Activated T-cell treated with anti-CD3 and anti-CD28 coated beads for 1 hour (primary cell): ENCODE measurements around the gene MAP3K15.
"Not testable (repeated sequence)": the region's sequence is repeated elsewhere in the genome, so short reads cannot be mapped to it uniquely, and the experiment has no call there.

Experiments
- DNase-seq: peaks from one replicate; pipeline ENCODE4 v3.0.0-alpha.2; 2020; ENCODE audit warnings: low read depth

Gene MAP3K15

GRCh38 chrX:19539665-19540064 lies 24.4 kb upstream of the MAP3K15 start:
- no peak for DNase-seq

DNA sequence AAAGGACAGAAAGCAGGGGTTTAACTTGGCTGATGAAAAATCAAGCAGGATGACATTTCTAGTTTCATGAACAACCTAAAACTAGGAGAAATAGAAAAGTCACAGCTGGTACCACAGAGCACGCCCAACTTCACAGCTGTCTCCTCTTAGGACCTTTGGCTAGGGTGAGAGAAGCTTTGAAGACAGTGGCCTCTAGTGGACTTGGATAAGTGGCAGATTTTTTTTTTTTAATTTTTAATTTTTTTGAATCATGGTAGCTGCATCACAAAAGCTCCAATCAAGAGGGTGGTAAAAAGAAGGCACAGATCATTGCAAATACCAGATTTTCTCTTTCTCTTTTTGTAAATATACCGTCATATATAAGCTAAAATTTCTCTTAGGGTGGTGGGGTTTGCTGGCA lies 20.2 kb upstream of the MAP3K15 start:
- no peak for DNase-seq

GRCh38 chrX:19532709-19533108 lies 17.4 kb upstream of the MAP3K15 start:
- DNase-seq: no peak

DNA sequence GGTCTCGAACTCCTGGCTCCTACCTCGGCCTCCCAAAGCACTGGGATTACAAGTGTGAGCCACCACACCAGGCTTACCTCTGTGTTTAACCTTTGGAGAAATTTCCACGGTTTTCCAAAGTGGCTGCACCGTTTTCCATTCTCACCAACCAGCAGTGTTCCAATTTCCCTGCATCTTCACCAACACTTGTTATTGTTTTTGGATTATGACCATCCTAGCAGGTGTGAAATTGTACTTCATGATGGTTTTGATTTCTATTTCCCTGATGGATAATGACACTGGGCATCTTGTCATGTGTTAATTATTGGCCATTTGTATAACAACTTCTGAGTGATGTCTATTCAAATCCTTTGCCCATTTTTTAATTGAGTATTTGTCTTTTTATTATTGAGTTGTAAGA lies 2.7 kb upstream of the MAP3K15 start:
- DNase-seq: no peak

DNA sequence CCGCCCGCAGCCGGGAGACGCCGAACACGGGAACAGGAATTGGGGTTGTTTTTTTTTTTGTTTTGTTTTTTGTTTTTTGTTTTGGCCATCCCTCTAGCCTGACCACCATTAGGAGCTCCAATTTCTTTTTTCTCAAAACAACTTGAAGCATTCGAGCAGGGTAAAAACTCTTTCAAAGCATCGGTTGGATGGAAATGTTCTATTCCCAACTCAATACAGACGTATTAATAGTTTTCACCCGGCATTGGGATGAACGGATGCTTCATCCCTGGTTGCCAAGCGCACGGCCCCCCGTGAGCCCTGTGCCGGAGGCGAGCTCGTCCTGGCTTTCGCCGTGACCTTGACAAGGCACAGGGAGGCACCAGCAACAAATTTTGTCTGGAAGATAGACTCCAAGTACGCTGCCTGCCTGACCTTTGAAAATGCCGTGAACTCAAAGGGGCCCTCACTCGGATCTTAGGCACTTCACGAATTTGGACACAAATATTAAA lies 352 bp upstream of the MAP3K15 start:
- no peak for DNase-seq

DNA sequence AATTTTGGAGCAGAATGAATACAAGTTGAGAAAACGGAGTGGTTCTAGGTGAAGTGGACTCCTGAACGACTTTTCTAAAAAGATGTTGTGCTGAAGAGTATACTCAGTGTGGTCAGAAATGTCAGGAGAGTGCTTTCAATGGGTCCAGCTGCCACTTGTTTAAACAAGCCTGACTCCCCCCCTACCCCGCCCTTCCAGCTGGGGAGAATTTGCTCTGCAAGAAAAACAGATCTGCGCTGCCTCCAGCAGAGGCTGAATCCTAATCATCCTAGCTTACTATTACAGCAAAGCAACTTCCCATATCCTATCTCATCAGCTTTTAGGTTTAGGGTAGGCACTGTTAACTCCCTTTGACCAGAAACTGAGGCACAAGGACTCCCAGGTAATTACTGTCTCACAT lies 1.9 kb downstream of the MAP3K15 start:
- DNase-seq: no peak

DNA sequence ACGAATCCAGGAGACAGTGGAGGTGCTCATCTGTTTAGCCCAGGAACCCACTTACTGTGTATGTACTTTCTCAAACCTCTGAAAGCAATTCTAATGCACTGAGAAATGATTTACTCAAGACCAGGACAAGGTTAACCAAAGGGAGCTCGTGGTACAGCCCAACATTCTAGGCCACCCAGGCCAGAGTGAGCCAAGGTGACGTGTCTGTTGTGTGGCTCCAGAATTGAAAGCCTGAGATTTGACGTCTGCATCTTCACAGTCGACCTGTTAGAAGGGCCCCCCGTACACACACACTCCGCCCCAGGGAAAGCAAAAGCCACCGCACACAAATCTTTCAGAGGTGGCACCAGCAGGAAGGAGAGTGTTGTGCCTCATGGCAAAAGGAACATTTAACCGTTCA lies 2.3 kb downstream of the MAP3K15 start:
- DNase-seq: no peak

DNA sequence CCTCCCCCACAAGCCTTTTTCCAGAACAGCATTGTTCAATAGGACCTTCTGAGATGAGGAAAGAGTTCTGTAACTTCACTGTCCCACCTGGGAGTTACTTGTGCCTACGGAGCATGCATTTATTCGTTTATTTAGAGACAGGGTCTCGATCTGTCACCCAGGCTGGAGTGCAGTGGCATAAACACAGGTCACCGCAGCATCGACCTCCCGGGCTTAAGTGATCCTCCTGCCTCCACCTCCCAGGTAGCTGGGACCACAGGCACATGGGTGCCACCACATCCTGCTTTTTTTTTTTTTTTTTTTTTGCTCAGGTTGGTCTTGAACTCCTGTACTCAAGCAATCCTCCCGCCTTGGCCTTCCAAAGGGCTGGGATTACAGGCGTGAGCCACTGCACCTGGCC lies 2.9 kb downstream of the MAP3K15 start:
- no peak for DNase-seq

DNA sequence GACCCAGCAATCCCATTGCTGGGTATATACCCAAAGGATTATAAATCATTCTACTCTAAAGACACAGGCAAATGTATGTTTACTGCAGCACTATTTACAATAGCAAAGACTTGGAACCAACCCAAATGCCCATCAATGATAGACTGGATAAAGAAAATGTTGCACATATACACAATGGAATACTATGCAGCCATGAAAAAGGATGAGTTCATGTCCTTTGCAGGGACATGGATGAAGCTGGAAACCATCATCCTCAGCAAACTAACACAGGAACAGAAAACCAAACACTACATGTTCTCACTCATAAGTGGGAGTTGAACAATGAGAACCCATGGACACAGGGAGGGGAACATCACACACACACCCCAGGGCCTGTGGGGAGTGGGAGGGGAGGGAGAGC lies 3.5 kb downstream of the MAP3K15 start:
- DNase-seq: not testable (repeated sequence)

- DNase-seq: no peak
These were observed 18.6 kb downstream of the MAP3K15 start for GRCh38 chrX:19496711-19497110.

GRCh38 chrX:19487520-19488200 lies 27.6 kb downstream of the MAP3K15 start:
- DNase-seq: no peak

GRCh38 chrX:19479458-19479857 lies 35.9 kb downstream of the MAP3K15 start:
- no peak for DNase-seq

GRCh38 chrX:19468383-19468782 lies 46.9 kb downstream of the MAP3K15 start:
- DNase-seq: not testable (repeated sequence)

DNA sequence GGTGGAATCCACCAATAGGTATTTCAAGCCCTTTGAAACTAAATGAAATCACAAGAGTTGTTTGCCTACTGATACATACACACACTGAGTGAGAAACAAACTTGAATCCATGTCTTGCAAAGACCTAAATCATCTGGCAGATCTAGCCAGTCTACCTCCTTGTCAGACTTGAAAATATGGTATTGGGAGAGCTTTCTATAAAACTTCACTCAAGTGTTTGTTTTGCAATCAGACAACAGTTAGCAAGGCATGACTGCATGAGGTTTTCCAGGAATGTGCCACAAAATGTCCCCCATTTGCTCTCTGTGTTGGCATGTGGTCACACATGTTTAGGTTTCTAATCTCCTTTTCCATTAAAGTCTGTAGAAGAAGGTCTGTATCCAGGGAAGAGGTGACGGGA lies 52.4 kb downstream of the MAP3K15 start:
- DNase-seq: no peak

GRCh38 chrX:19462231-19462630 lies 53.1 kb downstream of the MAP3K15 start:
- DNase-seq: no peak

GRCh38 chrX:19457662-19458061 lies 57.6 kb downstream of the MAP3K15 start:
- DNase-seq: no peak

DNA sequence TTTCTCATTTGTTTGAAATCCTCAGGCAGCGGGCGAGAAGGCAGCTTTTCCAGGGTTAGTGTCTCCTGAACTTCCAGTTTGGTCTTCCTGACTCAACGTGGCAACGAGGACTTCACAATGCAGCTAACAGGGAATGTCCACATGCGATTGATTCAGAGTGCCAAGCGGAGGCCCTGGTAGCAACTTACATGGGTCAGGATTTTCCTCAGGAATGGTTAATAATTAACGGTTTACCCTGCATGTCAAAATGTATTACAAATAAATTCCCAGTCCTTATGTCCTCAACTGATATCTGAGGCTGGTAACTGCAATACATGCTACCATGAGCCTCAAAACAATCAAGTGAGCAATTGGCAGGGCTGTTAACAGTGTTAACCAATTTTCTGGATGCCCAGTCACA lies 67.2 kb downstream of the MAP3K15 start:
- DNase-seq: no peak

DNA sequence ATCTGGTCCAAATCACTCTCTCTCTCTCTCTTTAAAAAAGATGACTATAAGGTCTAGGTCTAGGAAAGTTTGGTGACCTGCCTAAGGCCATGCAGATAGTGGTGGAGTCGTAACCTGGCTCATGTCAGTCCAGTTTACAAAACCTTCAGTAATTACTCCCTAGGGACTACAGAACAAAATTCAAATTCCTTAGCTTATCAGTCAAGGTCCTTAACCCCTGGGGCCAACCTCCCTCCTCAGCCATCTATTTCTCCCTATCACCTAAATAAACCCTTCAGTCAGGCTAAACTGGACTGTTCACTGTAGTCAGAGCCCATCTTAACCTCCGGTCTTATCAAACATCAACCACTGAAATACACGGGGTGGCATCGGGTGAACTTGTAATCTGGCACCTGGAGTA lies 68.9 kb downstream of the MAP3K15 start:
- DNase-seq: no peak

- not testable (repeated sequence) for DNase-seq
These were observed 69.5 kb downstream of the MAP3K15 start for GRCh38 chrX:19445772-19446171.

- DNase-seq: no peak
These were observed 71.3 kb downstream of the MAP3K15 start for GRCh38 chrX:19443869-19444526.

- no peak for DNase-seq
These were observed 74.6 kb downstream of the MAP3K15 start for GRCh38 chrX:19440713-19441112.

GRCh38 chrX:19422661-19423060 lies 92.6 kb downstream of the MAP3K15 start:
- DNase-seq: not testable (repeated sequence)

DNA sequence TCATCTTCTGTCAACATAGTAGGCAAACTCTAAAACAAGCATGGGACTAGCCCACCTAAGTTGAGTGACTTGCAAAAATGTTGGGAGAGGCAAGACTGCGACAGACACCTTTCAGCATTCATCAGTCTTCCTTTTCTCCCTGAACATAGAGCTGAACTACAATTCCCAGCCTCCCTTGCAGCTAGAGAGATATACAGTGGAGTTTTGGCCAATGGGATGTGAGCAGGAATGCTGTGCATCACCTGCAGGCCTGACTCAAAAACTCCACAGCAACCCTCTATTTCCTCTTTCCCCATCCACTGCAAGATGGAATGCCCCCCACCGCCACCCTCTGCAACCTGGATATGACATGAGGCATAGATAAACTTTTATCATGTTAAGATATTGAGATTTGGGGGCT lies 105.0 kb downstream of the MAP3K15 start:
- no peak for DNase-seq

GRCh38 chrX:19403696-19404095 lies 111.6 kb downstream of the MAP3K15 start:
- DNase-seq: no peak
